ENCODE data around the gene CHAT.

Gene CHAT

GRCh38 chr10:49656845-49657493, 43.1 kb downstream of the CHAT start:
- no peaks in the 10 kb centered on the region for H3K27me3 ChIP-seq
- DNase-seq = no peak
- no peaks in the 10 kb centered on the region for H3K4me1 ChIP-seq
- H3K4me3 ChIP-seq (ENCODE audit: low read depth, low read length) = no peak overlapping the region
- no peaks in the 10 kb centered on the region for H3K9me3 ChIP-seq
- no peaks in the 10 kb centered on the region for H3K36me3 ChIP-seq
- TF ChIP-seq CTCF (IDR thresholded peaks at IDR 0.05; ENCODE audit: low read depth, low read length) = no peak

- Histone ChIP-seq H3K36me3 (no peaks in the 10 kb centered on the region), H3K4me1 (no peaks in the 10 kb centered on the region), H3K27me3 (no peaks in the 10 kb centered on the region), H3K9me3 (no peaks in the 10 kb centered on the region), H3K4me3 (ENCODE audit: low read depth, low read length) (no peak overlapping the region)
- no peak for DNase-seq
- TF ChIP-seq CTCF (IDR thresholded peaks at IDR 0.05; ENCODE audit: low read depth, low read length) = no peak
Observed at GRCh38 chr10:49657606-49658005, 43.8 kb downstream of the CHAT start.

GRCh38 chr10:49661140-49661856, 47.5 kb downstream of the CHAT start:
- no peaks in the 10 kb centered on the region for H3K9me3 ChIP-seq
- no peak for DNase-seq
- H3K4me3 ChIP-seq (ENCODE audit: low read depth, low read length) = no peak overlapping the region
- TF ChIP-seq CTCF (IDR thresholded peaks at IDR 0.05; ENCODE audit: low read depth, low read length) = no peak
- H3K27me3 ChIP-seq = no peaks in the 10 kb centered on the region
- no peaks in the 10 kb centered on the region for H3K36me3 ChIP-seq
- H3K4me1 ChIP-seq = peaks cover 18% of the 10 kb centered on the region

- no peak for TF ChIP-seq CTCF (IDR thresholded peaks at IDR 0.05; ENCODE audit: low read depth, low read length)
- Histone ChIP-seq H3K4me1 (peaks cover 18% of the 10 kb centered on the region), H3K4me3 (ENCODE audit: low read depth, low read length) (no peak overlapping the region), H3K27me3 (no peaks in the 10 kb centered on the region), H3K9me3 (no peaks in the 10 kb centered on the region), H3K36me3 (no peaks in the 10 kb centered on the region)
- no peak for DNase-seq
Observed at GRCh38 chr10:49662169-49662830, 48.5 kb downstream of the CHAT start.

GRCh38 chr10:49663596-49663995, 49.8 kb downstream of the CHAT start:
- no peaks in the 10 kb centered on the region for H3K9me3 ChIP-seq
- H3K4me1 ChIP-seq = peaks cover 22% of the 10 kb centered on the region
- no peak overlapping the region for H3K4me3 ChIP-seq (ENCODE audit: low read depth, low read length)
- TF ChIP-seq CTCF (IDR thresholded peaks at IDR 0.05; ENCODE audit: low read depth, low read length) = no peak
- peak; percentile 68 for DNase-seq
- no peaks in the 10 kb centered on the region for H3K27me3 ChIP-seq
- no peaks in the 10 kb centered on the region for H3K36me3 ChIP-seq
